Large intestine (tissue), 3 donors: ENCODE results near the gene IPO4. TPM values are rescaled to one million over a fixed set of nuclear protein-coding genes. Genes with fewer than 3 reads are reported as not detected.
"Not testable (repeated sequence)": the region's sequence is repeated elsewhere in the genome, so short reads cannot be mapped to it uniquely, and the experiment has no call there.

Experiments
- DNase-seq, 2 donors: peaks; one replicate each; pipeline versions ENCODE4 v3.0.0 to v3.0.0-alpha.2; 2013
- H3K27ac ChIP-seq: one replicate; pipeline ENCODE4 v1.5.1; 2013; ENCODE audit warnings: low read length
- H3K27me3 ChIP-seq: 2 replicates; pipeline ENCODE4 v1.6.1; 2013; ENCODE audit warnings: low read length; ENCODE audit not compliant: control insufficient read depth, insufficient read depth
- H3K36me3 ChIP-seq: 2 replicates; pipeline ENCODE4 v1.6.1; 2013; ENCODE audit warnings: low read length; ENCODE audit not compliant: control insufficient read depth, insufficient read depth
- H3K4me1 ChIP-seq: one replicate; pipeline ENCODE4 v1.6.1; 2013; ENCODE audit warnings: low read length; ENCODE audit not compliant: control insufficient read depth, insufficient read depth
- H3K4me3 ChIP-seq: one replicate; pipeline ENCODE4 v1.5.1; 2013; ENCODE audit warnings: low read length
- H3K9me3 ChIP-seq: one replicate; pipeline ENCODE4 v1.6.1; 2013; ENCODE audit warnings: mild to moderate bottlenecking, low read depth, low read length, moderate library complexity; ENCODE audit not compliant: control insufficient read depth
- WGBS: methylation state at CpG from one replicate; pipeline ENCODE4 v1.1.5; 2013; ENCODE audit warnings: low lambda C conversion rate; ENCODE audit not compliant: insufficient coverage; 5-methylcytosine and 5-hydroxymethylcytosine counted together
- polyA plus RNA-seq: library from polyadenylated mRNA; unstranded; fragments of 120-200 nt; gene quantifications from one replicate; pipeline ENCODE4 v1.2.1, GENCODE V29; 2013

The IPO4 gene
- polyA plus RNA-seq, 1 donor, result 22.5 TPM

GRCh38 chr14:24203249-24203886 lies 14.8 kb upstream of the IPO4 start:
- H3K36me3 ChIP-seq, result peaks cover 44% of the 10 kb centered on the region
- not testable (repeated sequence) for H3K4me3 ChIP-seq, H3K4me1 ChIP-seq, DNase-seq, H3K27ac ChIP-seq, H3K27me3 ChIP-seq, H3K9me3 ChIP-seq
- no CpG with 5 or more reads among the region's 16 CpGs for WGBS

GRCh38 chr14:24202538-24202937 lies 13.9 kb upstream of the IPO4 start:
- 80% methylated on average over 3 of the region's 8 CpGs for WGBS
- Histone ChIP-seq H3K36me3 (peaks cover 35% of the 10 kb centered on the region), H3K4me1 (peaks cover 14% of the 10 kb centered on the region)
- not testable (repeated sequence) for H3K27ac ChIP-seq, DNase-seq, H3K27me3 ChIP-seq, H3K9me3 ChIP-seq, H3K4me3 ChIP-seq

- Histone ChIP-seq H3K4me3 (no peak overlapping the region), H3K9me3 (peaks cover 6% of the 10 kb centered on the region), H3K27me3 (no peaks in the 10 kb centered on the region), H3K27ac (peak overlapping the region; percentile 54), H3K4me1 (peaks cover 30% of the 10 kb centered on the region), H3K36me3 (peaks cover 14% of the 10 kb centered on the region)
- DNase-seq, result peak in 1 of 2 donors; percentile 79
- WGBS, result no CpG with 5 or more reads among the region's 7 CpGs
Observed at GRCh38 chr14:24198814-24199524, 10.4 kb upstream of the IPO4 start.

- H3K27ac ChIP-seq, result peak overlapping the region; percentile 40
- DNase-seq, result no peak
- H3K4me3 ChIP-seq, result peak overlapping the region; percentile 96
- peaks cover 6% of the 10 kb centered on the region for H3K9me3 ChIP-seq
- 89% methylated on average over 1 of the region's 2 CpGs for WGBS
- H3K36me3 ChIP-seq, result peaks cover 21% of the 10 kb centered on the region
- H3K27me3 ChIP-seq, result no peaks in the 10 kb centered on the region
- peaks cover 30% of the 10 kb centered on the region for H3K4me1 ChIP-seq
Observed at GRCh38 chr14:24197056-24197450, 8.4 kb upstream of the IPO4 start.

- peaks cover 23% of the 10 kb centered on the region for H3K36me3 ChIP-seq
- H3K4me3 ChIP-seq, result peak overlapping the region; percentile 96
- H3K27me3 ChIP-seq, result no peaks in the 10 kb centered on the region
- peak in 1 of 2 donors; percentile 74 for DNase-seq
- peaks cover 6% of the 10 kb centered on the region for H3K9me3 ChIP-seq
- WGBS, result 0% methylated on average over 4 of the region's 33 CpGs
- peak overlapping the region; percentile 80 for H3K27ac ChIP-seq
- H3K4me1 ChIP-seq, result peaks cover 30% of the 10 kb centered on the region
Observed at GRCh38 chr14:24196071-24197055, 7.7 kb upstream of the IPO4 start.

- H3K27ac ChIP-seq, result peak within 1 kb of the TSS; percentile 80
- DNase-seq, result peak; percentile 90 to 95
- H3K4me1 ChIP-seq, result peaks cover 30% of the 10 kb centered on the region
- H3K27me3 ChIP-seq, result no peaks in the 10 kb centered on the region
- H3K36me3 ChIP-seq, result peaks cover 21% of the 10 kb centered on the region
- peaks cover 6% of the 10 kb centered on the region for H3K9me3 ChIP-seq
- no CpG with 5 or more reads among the region's 89 CpGs for WGBS
- peak within 1 kb of the TSS; percentile 96 for H3K4me3 ChIP-seq
Observed at GRCh38 chr14:24195186-24196070, 6.8 kb upstream of the IPO4 start, which contains the start of gene TM9SF1. TM9SF1 (minus strand) TSS chr14:24195441; CDS start chr14:24195019, 422 bp downstream.

GRCh38 chr14:24194873-24195185 lies 6.2 kb upstream of the IPO4 start:
- peak overlapping the region; percentile 80 for H3K27ac ChIP-seq
- H3K4me1 ChIP-seq, result peaks cover 30% of the 10 kb centered on the region
- peaks cover 6% of the 10 kb centered on the region for H3K9me3 ChIP-seq
- H3K36me3 ChIP-seq, result peaks cover 27% of the 10 kb centered on the region
- 70% methylated on average over 2 of the region's 8 CpGs for WGBS
- peak overlapping the region; percentile 96 for H3K4me3 ChIP-seq
- H3K27me3 ChIP-seq, result no peaks in the 10 kb centered on the region
- no peak for DNase-seq

GRCh38 chr14:24194186-24194872 lies 5.7 kb upstream of the IPO4 start:
- WGBS, result 100% methylated on average over 1 of the region's 7 CpGs

GRCh38 chr14:24192933-24193332 lies 4.3 kb upstream of the IPO4 start:
- peaks cover 20% of the 10 kb centered on the region for H3K4me1 ChIP-seq
- H3K27ac ChIP-seq, result no peak overlapping the region
- H3K27me3 ChIP-seq, result no peaks in the 10 kb centered on the region
- H3K4me3 ChIP-seq, result no peak overlapping the region
- no peak for DNase-seq
- H3K36me3 ChIP-seq, result peaks cover 31% of the 10 kb centered on the region
- peaks cover 9% of the 10 kb centered on the region for H3K9me3 ChIP-seq
- WGBS, result no CpG with 5 or more reads among the region's 15 CpGs

More at GRCh38 chr14:24194186-24194872, 5.7 kb upstream of the IPO4 start:
- Histone ChIP-seq H3K4me1 (peaks cover 30% of the 10 kb centered on the region), H3K4me3 (peak overlapping the region; percentile 96), H3K27me3 (no peaks in the 10 kb centered on the region), H3K9me3 (peaks cover 6% of the 10 kb centered on the region), H3K27ac (peak overlapping the region; percentile 80), H3K36me3 (peaks cover 31% of the 10 kb centered on the region)
- no peak for DNase-seq
